Measurements from ENCODE around the gene ZNF133.

The ZNF133 gene

DNA sequence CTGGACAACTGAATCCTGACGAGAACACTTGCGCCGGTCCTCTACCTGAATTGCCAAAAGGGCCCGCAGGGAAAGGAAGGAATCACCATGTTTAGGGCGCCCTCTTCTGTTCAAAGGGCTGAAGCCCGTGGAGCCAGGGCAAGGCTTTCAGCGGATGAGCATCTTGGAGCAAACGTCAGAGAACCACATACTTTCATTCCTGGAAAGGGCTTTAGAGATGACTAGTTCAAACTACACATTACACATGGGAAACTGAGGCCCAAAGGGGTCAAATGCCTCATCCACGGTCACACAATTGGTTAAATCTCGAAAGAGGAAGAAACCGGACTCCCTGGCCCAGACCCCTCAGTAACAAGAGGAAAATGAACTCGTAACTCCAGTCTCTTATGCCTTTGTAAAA is 11.5 kb upstream of the ZNF133 start:
- TF ChIP-seq RAD21 (IDR thresholded peaks at IDR 0.05; ENCODE audit: low read depth): peak; percentile 99
- peak; percentile 18; the same call in 1 of the 2 replicates for TF ChIP-seq MAX (IDR thresholded peaks at IDR 0.05)
- no peak for TF ChIP-seq ZBTB7A (IDR thresholded peaks at IDR 0.05; ENCODE audit: low read depth)
- 0 out of 2 replicates have a peak, but pooled peaks have one; percentile 17 for TF ChIP-seq TEAD4 (IDR thresholded peaks at IDR 0.05)

DNA sequence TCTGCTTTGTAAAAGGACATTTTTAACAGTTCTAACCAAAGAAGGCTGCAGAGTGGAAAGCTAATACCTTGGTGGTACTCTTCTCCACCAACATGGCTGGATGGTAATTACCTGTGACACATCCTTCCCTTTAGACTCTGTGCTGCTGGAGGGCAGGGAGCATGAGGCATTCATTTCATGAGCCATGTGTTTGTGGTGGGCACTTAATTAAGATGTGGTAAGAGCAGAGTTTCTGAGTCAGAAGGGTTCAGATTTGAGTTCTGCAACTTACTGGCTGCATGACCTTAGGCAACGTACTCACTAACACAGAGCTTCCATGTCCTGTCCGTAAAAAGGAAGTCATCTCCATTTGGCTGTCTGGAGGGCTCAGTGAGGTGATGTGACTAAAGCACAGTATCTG is 9.1 kb upstream of the ZNF133 start:
- TF ChIP-seq NFIC (IDR thresholded peaks at IDR 0.05) (no peak), CEBPB (IDR thresholded peaks at IDR 0.05) (no peak), FOXM1 (IDR thresholded peaks at IDR 0.05; ENCODE audit: borderline replicate concordance, low read depth) (no peak), ZBTB7A (IDR thresholded peaks at IDR 0.05; ENCODE audit: low read depth) (no peak), EP300 (IDR thresholded peaks at IDR 0.05; ENCODE audit: borderline replicate concordance) (no peak), TAF1 (IDR thresholded peaks at IDR 0.05; ENCODE audit: low read depth) (no peak), CREB1 (IDR thresholded peaks at IDR 0.05; ENCODE audit: low read depth) (no peak), TEAD4 (IDR thresholded peaks at IDR 0.05) (no peak), RAD21 (IDR thresholded peaks at IDR 0.05; ENCODE audit: low read depth) (no peak), EGR1 (IDR thresholded peaks at IDR 0.05) (no peak), MAX (IDR thresholded peaks at IDR 0.05) (no peak), YY1 (IDR thresholded peaks at IDR 0.05; ENCODE audit: low read depth) (no peak), TCF12 (IDR thresholded peaks at IDR 0.05; ENCODE audit: low read depth) (no peak)
- TF ChIP-seq, protein P1, sequence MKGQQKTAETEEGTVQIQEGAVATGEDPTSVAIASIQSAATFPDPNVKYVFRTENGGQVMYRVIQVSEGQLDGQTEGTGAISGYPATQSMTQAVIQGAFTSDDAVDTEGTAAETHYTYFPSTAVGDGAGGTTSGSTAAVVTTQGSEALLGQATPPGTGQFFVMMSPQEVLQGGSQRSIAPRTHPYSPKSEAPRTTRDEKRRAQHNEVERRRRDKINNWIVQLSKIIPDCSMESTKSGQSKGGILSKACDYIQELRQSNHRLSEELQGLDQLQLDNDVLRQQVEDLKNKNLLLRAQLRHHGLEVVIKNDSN (IDR thresholded peaks at IDR 0.05): no peak
- TF ChIP-seq, protein P2, sequence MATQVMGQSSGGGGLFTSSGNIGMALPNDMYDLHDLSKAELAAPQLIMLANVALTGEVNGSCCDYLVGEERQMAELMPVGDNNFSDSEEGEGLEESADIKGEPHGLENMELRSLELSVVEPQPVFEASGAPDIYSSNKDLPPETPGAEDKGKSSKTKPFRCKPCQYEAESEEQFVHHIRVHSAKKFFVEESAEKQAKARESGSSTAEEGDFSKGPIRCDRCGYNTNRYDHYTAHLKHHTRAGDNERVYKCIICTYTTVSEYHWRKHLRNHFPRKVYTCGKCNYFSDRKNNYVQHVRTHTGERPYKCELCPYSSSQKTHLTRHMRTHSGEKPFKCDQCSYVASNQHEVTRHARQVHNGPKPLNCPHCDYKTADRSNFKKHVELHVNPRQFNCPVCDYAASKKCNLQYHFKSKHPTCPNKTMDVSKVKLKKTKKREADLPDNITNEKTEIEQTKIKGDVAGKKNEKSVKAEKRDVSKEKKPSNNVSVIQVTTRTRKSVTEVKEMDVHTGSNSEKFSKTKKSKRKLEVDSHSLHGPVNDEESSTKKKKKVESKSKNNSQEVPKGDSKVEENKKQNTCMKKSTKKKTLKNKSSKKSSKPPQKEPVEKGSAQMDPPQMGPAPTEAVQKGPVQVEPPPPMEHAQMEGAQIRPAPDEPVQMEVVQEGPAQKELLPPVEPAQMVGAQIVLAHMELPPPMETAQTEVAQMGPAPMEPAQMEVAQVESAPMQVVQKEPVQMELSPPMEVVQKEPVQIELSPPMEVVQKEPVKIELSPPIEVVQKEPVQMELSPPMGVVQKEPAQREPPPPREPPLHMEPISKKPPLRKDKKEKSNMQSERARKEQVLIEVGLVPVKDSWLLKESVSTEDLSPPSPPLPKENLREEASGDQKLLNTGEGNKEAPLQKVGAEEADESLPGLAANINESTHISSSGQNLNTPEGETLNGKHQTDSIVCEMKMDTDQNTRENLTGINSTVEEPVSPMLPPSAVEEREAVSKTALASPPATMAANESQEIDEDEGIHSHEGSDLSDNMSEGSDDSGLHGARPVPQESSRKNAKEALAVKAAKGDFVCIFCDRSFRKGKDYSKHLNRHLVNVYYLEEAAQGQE (IDR thresholded peaks at IDR 0.05; ENCODE audit: low read depth): no peak

DNA sequence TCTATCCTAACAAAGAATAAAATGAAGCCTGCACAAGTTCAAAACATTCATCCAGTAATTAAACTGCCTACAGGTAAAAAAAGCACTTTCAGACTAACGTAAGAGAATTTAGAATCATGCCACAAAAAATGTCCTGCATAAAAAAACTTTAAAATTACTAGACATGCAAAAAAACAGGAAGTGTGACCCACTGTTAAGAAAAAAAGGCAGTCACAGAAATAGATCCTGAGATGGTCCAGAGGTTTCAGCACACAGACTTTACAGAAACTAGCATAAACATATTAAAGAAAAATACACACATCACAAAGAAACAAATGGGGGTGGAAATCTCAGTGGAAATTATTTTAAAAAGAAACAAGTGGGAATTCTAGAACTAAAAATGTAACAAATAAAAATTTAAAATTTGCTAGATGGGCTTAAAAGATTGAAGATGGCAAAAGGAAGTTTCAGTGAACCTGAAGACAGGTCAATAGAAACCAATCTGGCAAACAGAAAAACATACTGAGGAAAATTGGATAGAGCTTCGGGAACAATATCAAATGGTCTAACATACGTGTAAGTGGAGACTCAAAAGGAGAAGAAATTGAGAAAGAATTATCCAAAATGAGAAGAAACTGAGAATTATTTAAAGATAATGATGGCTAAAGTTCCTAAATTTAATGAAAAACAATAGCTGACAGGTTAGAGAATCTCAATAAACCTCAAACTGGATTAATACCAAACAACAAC is 3.4 kb upstream of the ZNF133 start:
- no peak for TF ChIP-seq CREB1 (IDR thresholded peaks at IDR 0.05; ENCODE audit: low read depth)
- TF ChIP-seq TEAD4 (IDR thresholded peaks at IDR 0.05): no peak
- TF ChIP-seq TCF12 (IDR thresholded peaks at IDR 0.05; ENCODE audit: low read depth): no peak
- TF ChIP-seq MAX (IDR thresholded peaks at IDR 0.05): no peak
- TF ChIP-seq YY1 (IDR thresholded peaks at IDR 0.05; ENCODE audit: low read depth): no peak
- no peak for TF ChIP-seq RAD21 (IDR thresholded peaks at IDR 0.05; ENCODE audit: low read depth)
- TF ChIP-seq FOXM1 (IDR thresholded peaks at IDR 0.05; ENCODE audit: borderline replicate concordance, low read depth): no peak
- TF ChIP-seq, protein P2 (IDR thresholded peaks at IDR 0.05; ENCODE audit: low read depth): no peak

- TF ChIP-seq MAX (IDR thresholded peaks at IDR 0.05) (no peak), NFIC (IDR thresholded peaks at IDR 0.05) (no peak), CEBPB (IDR thresholded peaks at IDR 0.05) (no peak), EGR1 (IDR thresholded peaks at IDR 0.05) (no peak), TEAD4 (IDR thresholded peaks at IDR 0.05) (no peak), TAF1 (IDR thresholded peaks at IDR 0.05; ENCODE audit: low read depth) (no peak), EP300 (IDR thresholded peaks at IDR 0.05; ENCODE audit: borderline replicate concordance) (no peak), TCF12 (IDR thresholded peaks at IDR 0.05; ENCODE audit: low read depth) (no peak), YY1 (IDR thresholded peaks at IDR 0.05; ENCODE audit: low read depth) (no peak), CREB1 (IDR thresholded peaks at IDR 0.05; ENCODE audit: low read depth) (no peak), ZBTB7A (IDR thresholded peaks at IDR 0.05; ENCODE audit: low read depth) (no peak), FOXM1 (IDR thresholded peaks at IDR 0.05; ENCODE audit: borderline replicate concordance, low read depth) (no peak), RAD21 (IDR thresholded peaks at IDR 0.05; ENCODE audit: low read depth) (no peak)
- TF ChIP-seq, protein P1 (IDR thresholded peaks at IDR 0.05): no peak
- TF ChIP-seq, protein P2 (IDR thresholded peaks at IDR 0.05; ENCODE audit: low read depth): no peak
These were observed 797 bp upstream of the ZNF133 start for GRCh38 chr20:18287546-18287914.
